ENCODE measurements around the gene MAP2K4.
"Not testable (repeated sequence)": the region's sequence is repeated elsewhere in the genome, so short reads cannot be mapped to it uniquely, and the experiment has no call there.

The MAP2K4 gene

GRCh38 chr17:12162187-12162586 is 141.5 kb downstream of the MAP2K4 start:
- DNase-seq (ENCODE audit: low read depth): not testable (repeated sequence)

GRCh38 chr17:12164085-12164484 is 143.4 kb downstream of the MAP2K4 start:
- no peak for DNase-seq (ENCODE audit: low read depth)

GRCh38 chr17:12178644-12179330 is 158.1 kb downstream of the MAP2K4 start:
- no peak for DNase-seq (ENCODE audit: low read depth)

GRCh38 chr17:12180644-12181261 is 160.1 kb downstream of the MAP2K4 start:
- DNase-seq (ENCODE audit: low read depth): peak; percentile 45

GRCh38 chr17:12187658-12188057 is 167.0 kb downstream of the MAP2K4 start:
- DNase-seq (ENCODE audit: low read depth): no peak

- no peak for DNase-seq (ENCODE audit: low read depth)
Measured at GRCh38 chr17:12193144-12193735, 172.6 kb downstream of the MAP2K4 start.
